PC-3 (cell line): ENCODE data around the gene ZNF385B. TPM values are rescaled to one million over a fixed set of nuclear protein-coding genes. Genes with fewer than 3 reads are reported as not detected.
A peak's percentile ranks its signal among the peaks of the same experiment; 100 is the strongest.

Experiments used
- ATAC-seq: fragments of 200-7000 bp; cut with Tn5 transposase; 2 replicates; pipeline ENCODE4 v1.9.1; 2020; ENCODE audit warnings: mild to moderate bottlenecking, moderate library complexity
- BruUV-seq: library from RNA; stranded (reverse); fragments of 400-500 nt; replicated peaks from 2 replicates; lab custom pipeline; 2021; lab: Mats Ljungman, UMichigan
- CTCF ChIA-PET: fragments of 300-600 bp; sonication (Branson Sonifier 250); formaldehyde crosslinking; loops from one replicate; lab custom pipeline; 2022; ENCODE audit warnings: antibody characterized with exemption; lab: Charles Lee
- POLR2A ChIA-PET: fragments of 300-600 bp; sonication (Branson Sonifier 250); formaldehyde crosslinking; loops from one replicate; lab custom pipeline; 2022; ENCODE audit warnings: antibody characterized with exemption; ENCODE audit not compliant: unreplicated experiment; lab: Charles Lee
- DNase-seq: peaks from one replicate; pipeline ENCODE4 v3.0.0-alpha.2; 2015
- H2AFZ ChIP-seq: fragments of 300-600 bp; sonication (generic); 2 replicates; pipeline ENCODE4 v1.6.0; 2016; ENCODE audit warnings: antibody characterized with exemption, low read length
- H3F3A ChIP-seq: fragments of 300-600 bp; sonication (generic); one replicate; pipeline ENCODE4 v1.6.0; 2017; ENCODE audit warnings: antibody characterized with exemption, low read length, control low read depth, mild to moderate bottlenecking; ENCODE audit not compliant: unreplicated experiment
- H3K27ac ChIP-seq: fragments of 300-600 bp; sonication (generic); 2 replicates; pipeline ENCODE4 v1.5.1; 2016; ENCODE audit warnings: mild to moderate bottlenecking, low read length
- H3K27me3 ChIP-seq: fragments of 300-600 bp; sonication (generic); 2 replicates; pipeline ENCODE4 v1.6.1; 2016; ENCODE audit warnings: low read length, mixed read lengths
- H3K36me3 ChIP-seq: fragments of 300-600 bp; sonication (generic); 2 replicates; pipeline ENCODE4 v1.6.1; 2016; ENCODE audit warnings: low read depth, mixed run types, low read length, mixed read lengths
- H3K4me1 ChIP-seq: fragments of 300-600 bp; sonication (generic); 2 replicates; pipeline ENCODE4 v1.5.1; 2016; ENCODE audit warnings: low read length; ENCODE audit not compliant: insufficient read depth
- H3K4me2 ChIP-seq: fragments of 300-600 bp; sonication (generic); 2 replicates; pipeline ENCODE4 v1.6.0; 2016; ENCODE audit warnings: low read length
- H3K4me3 ChIP-seq: fragments of 300-600 bp; sonication (generic); 2 replicates; pipeline ENCODE4 v1.5.1; 2016; ENCODE audit warnings: mild to moderate bottlenecking, low read length, mixed read lengths
- H3K79me2 ChIP-seq: fragments of 300-600 bp; sonication (generic); 2 replicates; pipeline ENCODE4 v1.6.1; 2017; ENCODE audit warnings: low read length, mixed read lengths
- H3K9ac ChIP-seq: fragments of 300-600 bp; sonication (generic); 2 replicates; pipeline ENCODE4 v1.6.0; 2016; ENCODE audit warnings: mild to moderate bottlenecking, low read length
- H3K9me2 ChIP-seq: fragments of 300-600 bp; sonication (generic); replicated peaks from 2 replicates; pipeline ENCODE4 v1.6.1; 2016; ENCODE audit warnings: mixed run types, low read length, mixed read lengths
- H3K9me3 ChIP-seq: fragments of 300-600 bp; sonication (generic); 2 replicates; pipeline ENCODE4 v1.6.1; 2016; ENCODE audit warnings: low read length, mixed read lengths
- H4K20me1 ChIP-seq: fragments of 300-600 bp; sonication (generic); 2 replicates; pipeline ENCODE4 v1.6.1; 2016; ENCODE audit warnings: low read length, mixed read lengths
- CTCF ChIP-seq: fragments of 300-600 bp; sonication (generic); conservative IDR thresholded peaks from 2 replicates; pipeline ENCODE4 v1.5.1; 2017; ENCODE audit warnings: antibody characterized with exemption, low read depth, mild to moderate bottlenecking, low read length
- EZH2 ChIP-seq: fragments of 300-600 bp; sonication (generic); IDR thresholded peaks from one replicate; pipeline ENCODE4 v1.6.1; 2017; ENCODE audit warnings: antibody characterized with exemption, mild to moderate bottlenecking, low read length; ENCODE audit not compliant: unreplicated experiment
- EZH2phosphoT487 ChIP-seq: fragments of 300-600 bp; sonication (generic); IDR thresholded peaks from 2 replicates; pipeline ENCODE4 v1.6.1; 2018; ENCODE audit warnings: mild to moderate bottlenecking, antibody characterized with exemption, low read length, borderline replicate concordance
- intact Hi-C: fragments of 100-400 bp; cut with micrococcal nuclease; formaldehyde crosslinking; loops from 2 replicates; pipeline ENCODE4 v1.9.0; 2023
- total RNA-seq: library from RNA; depleted of rRNA; stranded (reverse); fragments of >200 nt; gene quantifications from 2 replicates; pipeline ENCODE4 v1.2.3, GENCODE V29; 2014

The ZNF385B gene
- total RNA-seq, 1 experiment from 2014 or later, result 2.4 TPM

GRCh38 chr2:179857236-179857635 lies 4.2 kb downstream of the ZNF385B start:
- Histone ChIP-seq H3K9ac (no peak overlapping the region), H4K20me1 (no peaks in the 10 kb centered on the region), H3K9me2 (no peaks in the 10 kb centered on the region), H3K79me2 (no peaks in the 10 kb centered on the region), H3K4me3 (no peak overlapping the region), H3K4me2 (no peak overlapping the region), H3K9me3 (no peaks in the 10 kb centered on the region), H3F3A (no peaks in the 10 kb centered on the region), H3K27ac (no peak overlapping the region), H3K4me1 (peaks cover 4% of the 10 kb centered on the region), H2AFZ (no peak overlapping the region), H3K27me3 (no peaks in the 10 kb centered on the region), H3K36me3 (no peaks in the 10 kb centered on the region)
- ATAC-seq (no peak), DNase-seq (peak; percentile 10)
- ChIA-PET POLR2A (no interaction called here), CTCF (interaction anchor here (0.6 kb wide), 1 partner anchor 20 kb away, joined by 3 read pairs; no protein-coding TSS in a partner anchor)
- no peak for TF ChIP-seq CTCF
- TF ChIP-seq EZH2phosphoT487, result no peak
- no peak for TF ChIP-seq EZH2
- intact Hi-C loops, result no loop called here
- BruUV-seq, result no TSS peak

GRCh38 chr2:179856205-179856604 lies 5.2 kb downstream of the ZNF385B start:
- TF ChIP-seq EZH2phosphoT487 (no peak), EZH2 (no peak), CTCF (no peak)
- Histone ChIP-seq H3K4me2 (no peak overlapping the region), H3K36me3 (no peaks in the 10 kb centered on the region), H3K27ac (no peak overlapping the region), H3K79me2 (no peaks in the 10 kb centered on the region), H3K9me2 (no peaks in the 10 kb centered on the region), H3K9ac (no peak overlapping the region), H3F3A (no peaks in the 10 kb centered on the region), H2AFZ (no peak overlapping the region), H3K27me3 (no peaks in the 10 kb centered on the region), H4K20me1 (no peaks in the 10 kb centered on the region), H3K4me1 (no peaks in the 10 kb centered on the region; the same call in none of the 2 replicates), H3K9me3 (no peaks in the 10 kb centered on the region), H3K4me3 (no peak overlapping the region)
- intact Hi-C loops, result no loop called here
- no peak for ATAC-seq
- DNase-seq, result no peak
- ChIA-PET POLR2A (no interaction called here), CTCF (no interaction called here)
- no TSS peak for BruUV-seq

- H2AFZ ChIP-seq, result no peak overlapping the region
- no peak for DNase-seq
- ChIA-PET POLR2A (no interaction called here), CTCF (no interaction called here)
- ATAC-seq, result no peak
- intact Hi-C loops, result no loop called here
- H4K20me1 ChIP-seq, result no peaks in the 10 kb centered on the region
- H3K9ac ChIP-seq, result no peak overlapping the region
- H3K27me3 ChIP-seq, result no peaks in the 10 kb centered on the region
- H3K9me3 ChIP-seq, result no peaks in the 10 kb centered on the region
- H3K4me3 ChIP-seq, result no peak overlapping the region
- no peaks in the 10 kb centered on the region for H3K36me3 ChIP-seq
- no peaks in the 10 kb centered on the region for H3K79me2 ChIP-seq
- H3K4me1 ChIP-seq, result no peaks in the 10 kb centered on the region; the same call in none of the 2 replicates
- H3K27ac ChIP-seq, result no peak overlapping the region
- no peak overlapping the region for H3K4me2 ChIP-seq
- no peaks in the 10 kb centered on the region for H3K9me2 ChIP-seq
- TF ChIP-seq EZH2phosphoT487 (no peak), CTCF (no peak), EZH2 (no peak)
- BruUV-seq, result no TSS peak
- H3F3A ChIP-seq, result no peaks in the 10 kb centered on the region
Observed at GRCh38 chr2:179855673-179856072, 5.7 kb downstream of the ZNF385B start.
